Neutrophil (primary cell): ENCODE results near the gene PLCL1.

Experiments
- H3K27ac ChIP-seq: fragments of 200-600 bp; sonication (generic); 2 replicates; pipeline ENCODE4 v1.5.1; 2016; ENCODE audit warnings: mild to moderate bottlenecking, moderate library complexity
- H3K27me3 ChIP-seq: fragments of 200-600 bp; sonication (generic); 2 replicates; pipeline ENCODE4 v1.6.0; 2016; ENCODE audit warnings: mild to moderate bottlenecking
- H3K36me3 ChIP-seq: fragments of 200-600 bp; sonication (generic); 2 replicates; pipeline ENCODE4 v1.5.1; 2017
- H3K4me1 ChIP-seq, 2 experiments: fragments of 200-600 bp in 1 of 2; sonication (generic) in 1 of 2; 1 replicate in 1 of 2; 2 replicates in 1 of 2; pipeline versions ENCODE4 v1.5.1 to v1.6.1; 2013 to 2016; ENCODE audit warnings: low read depth in 1 of 2, low read length in 1 of 2, mild to moderate bottlenecking in 1 of 2, moderate library complexity in 1 of 2; ENCODE audit not compliant: control insufficient read depth in 1 of 2, insufficient read depth in 1 of 2
- H3K4me3 ChIP-seq, 2 experiments: fragments of 200-600 bp in 1 of 2; sonication (generic) in 1 of 2; 1 replicate in 1 of 2; 2 replicates in 1 of 2; pipeline ENCODE4 v1.5.1; 2013 to 2016; ENCODE audit warnings: low read depth in 1 of 2, low read length in 1 of 2, mild to moderate bottlenecking in 1 of 2, moderate library complexity in 1 of 2
- H3K9me3 ChIP-seq: fragments of 200-600 bp; sonication (generic); 2 replicates; pipeline ENCODE4 v1.5.1; 2016
- TF ChIP-seq, protein P1 (sequence below): fragments of 200-600 bp; sonication (generic); IDR thresholded peaks from 2 replicates; pipeline ENCODE4 v1.5.1; 2016; ENCODE audit warnings: antibody characterized with exemption

PLCL1 gene

DNA sequence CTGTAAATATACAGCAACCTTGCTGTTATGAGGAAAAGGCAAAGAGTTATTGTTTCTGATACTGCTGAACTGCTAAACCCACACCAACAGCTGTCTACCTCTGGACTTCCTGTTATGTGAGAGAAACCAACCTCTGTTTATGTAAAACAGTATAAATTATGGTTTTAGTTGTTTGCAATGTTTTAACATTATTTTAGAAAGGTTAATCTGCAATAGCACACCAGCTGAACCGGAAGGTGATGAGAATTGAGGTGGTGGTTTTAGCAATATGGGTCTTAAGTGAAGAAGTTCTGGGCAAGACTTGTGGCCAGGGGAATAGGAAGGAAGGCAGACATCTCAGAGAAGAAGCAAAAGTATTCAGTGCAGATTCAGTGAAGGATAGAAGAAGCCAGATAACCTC is 237.8 kb downstream of the PLCL1 start:
- Histone ChIP-seq H3K4me3 (no peak overlapping the region), H3K36me3 (no peaks in the 10 kb centered on the region), H3K9me3 (no peaks in the 10 kb centered on the region), H3K4me1 (no peaks in the 10 kb centered on the region), H3K27ac (no peak overlapping the region), H3K27me3 (no peaks in the 10 kb centered on the region)
- TF ChIP-seq, protein P1, sequence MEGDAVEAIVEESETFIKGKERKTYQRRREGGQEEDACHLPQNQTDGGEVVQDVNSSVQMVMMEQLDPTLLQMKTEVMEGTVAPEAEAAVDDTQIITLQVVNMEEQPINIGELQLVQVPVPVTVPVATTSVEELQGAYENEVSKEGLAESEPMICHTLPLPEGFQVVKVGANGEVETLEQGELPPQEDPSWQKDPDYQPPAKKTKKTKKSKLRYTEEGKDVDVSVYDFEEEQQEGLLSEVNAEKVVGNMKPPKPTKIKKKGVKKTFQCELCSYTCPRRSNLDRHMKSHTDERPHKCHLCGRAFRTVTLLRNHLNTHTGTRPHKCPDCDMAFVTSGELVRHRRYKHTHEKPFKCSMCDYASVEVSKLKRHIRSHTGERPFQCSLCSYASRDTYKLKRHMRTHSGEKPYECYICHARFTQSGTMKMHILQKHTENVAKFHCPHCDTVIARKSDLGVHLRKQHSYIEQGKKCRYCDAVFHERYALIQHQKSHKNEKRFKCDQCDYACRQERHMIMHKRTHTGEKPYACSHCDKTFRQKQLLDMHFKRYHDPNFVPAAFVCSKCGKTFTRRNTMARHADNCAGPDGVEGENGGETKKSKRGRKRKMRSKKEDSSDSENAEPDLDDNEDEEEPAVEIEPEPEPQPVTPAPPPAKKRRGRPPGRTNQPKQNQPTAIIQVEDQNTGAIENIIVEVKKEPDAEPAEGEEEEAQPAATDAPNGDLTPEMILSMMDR = no peak

DNA sequence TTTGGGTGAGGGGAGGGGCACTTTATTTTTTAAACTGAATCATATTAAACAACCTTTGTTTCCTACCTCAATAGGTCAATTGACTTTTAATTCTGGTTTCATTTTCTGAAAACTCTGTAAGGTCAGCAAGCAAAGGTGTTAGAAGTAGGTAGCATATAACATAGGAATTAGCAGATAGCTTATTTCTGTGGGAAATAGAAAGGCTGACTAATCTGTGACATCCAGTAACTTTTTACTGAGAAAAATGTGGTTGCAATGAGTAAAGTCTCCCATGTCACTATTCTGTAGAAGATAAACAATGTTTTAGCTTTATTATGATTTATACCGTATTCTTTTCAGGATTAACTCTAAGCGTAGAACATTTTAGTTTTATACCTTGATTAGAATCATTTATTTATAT is 240.4 kb downstream of the PLCL1 start:
- Histone ChIP-seq H3K4me1 (no peaks in the 10 kb centered on the region), H3K4me3 (no peak overlapping the region), H3K36me3 (no peaks in the 10 kb centered on the region), H3K9me3 (no peaks in the 10 kb centered on the region), H3K27ac (no peak overlapping the region), H3K27me3 (no peaks in the 10 kb centered on the region)
- TF ChIP-seq, protein P1 = no peak

DNA sequence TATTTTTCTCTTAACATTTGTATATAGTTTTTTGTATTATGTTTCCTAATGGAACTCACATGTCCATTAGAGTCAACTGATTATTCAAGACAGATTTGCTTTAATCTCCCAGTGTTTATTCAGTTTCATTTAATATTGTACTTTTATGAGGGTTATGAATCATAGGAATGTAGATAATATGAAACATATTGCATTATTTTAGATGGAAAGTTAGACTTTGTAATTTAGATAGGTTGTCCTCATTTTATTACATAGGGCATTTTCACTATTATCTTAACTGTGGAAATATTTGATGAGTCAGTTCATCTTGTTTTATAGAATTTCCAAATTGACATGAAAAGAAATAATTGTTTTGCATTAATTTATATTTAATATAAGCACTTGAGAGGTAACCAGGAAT is 240.8 kb downstream of the PLCL1 start:
- H3K4me1 ChIP-seq = no peaks in the 10 kb centered on the region
- no peak overlapping the region for H3K4me3 ChIP-seq

DNA sequence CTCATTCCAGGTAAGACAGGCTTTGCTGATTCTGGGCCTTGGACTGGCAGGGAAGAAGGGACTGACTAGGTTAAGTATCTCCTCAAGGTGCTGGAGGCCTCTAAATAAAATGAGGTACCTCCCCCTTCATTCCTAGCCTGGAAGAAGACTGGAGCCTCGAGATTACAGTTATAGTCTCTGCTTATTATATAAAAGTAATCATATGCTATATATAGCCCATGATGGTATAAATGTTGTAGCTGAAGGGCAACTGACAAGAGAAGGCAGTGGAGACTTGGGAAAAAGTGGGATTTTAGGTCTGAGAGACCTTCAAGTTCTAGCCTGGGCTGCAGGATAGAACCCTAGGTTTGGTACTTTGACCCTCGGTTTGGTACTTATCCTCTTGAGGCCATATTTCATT is 248.3 kb downstream of the PLCL1 start:
- no peak overlapping the region for H3K4me3 ChIP-seq
- no peaks in the 10 kb centered on the region for H3K27me3 ChIP-seq
- H3K4me1 ChIP-seq = no peaks in the 10 kb centered on the region
- no peak overlapping the region for H3K27ac ChIP-seq
- no peaks in the 10 kb centered on the region for H3K9me3 ChIP-seq
- H3K36me3 ChIP-seq = no peaks in the 10 kb centered on the region
- TF ChIP-seq, protein P1 = no peak

More for the DNA sequence above, 240.8 kb downstream of the PLCL1 start:
- Histone ChIP-seq H3K27me3 (no peaks in the 10 kb centered on the region), H3K36me3 (no peaks in the 10 kb centered on the region), H3K9me3 (no peaks in the 10 kb centered on the region), H3K27ac (no peak overlapping the region)
- TF ChIP-seq, protein P1 = no peak

DNA sequence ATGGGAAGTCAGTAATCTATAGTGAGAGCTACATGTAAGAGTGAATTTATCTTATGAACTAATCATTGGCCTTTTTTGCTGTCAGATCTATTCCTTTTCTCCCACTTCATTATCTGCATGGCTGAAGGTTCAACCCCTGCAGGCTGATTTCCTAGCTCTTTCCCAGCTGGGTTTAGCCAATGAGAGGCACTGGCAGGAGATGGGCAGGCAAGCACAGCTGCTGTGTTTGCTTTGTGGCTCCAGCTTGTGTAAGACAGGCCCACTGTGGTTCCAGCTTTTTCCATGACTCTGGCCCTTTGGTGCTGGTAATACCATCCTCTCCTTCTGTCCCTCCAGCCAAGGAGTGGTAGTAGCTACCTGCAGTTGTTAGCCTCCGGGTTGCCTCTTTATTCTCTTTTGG is 248.8 kb downstream of the PLCL1 start:
- H3K27ac ChIP-seq = no peak overlapping the region
- H3K27me3 ChIP-seq = no peaks in the 10 kb centered on the region

More for the DNA sequence above, 248.8 kb downstream of the PLCL1 start:
- TF ChIP-seq, protein P1 = no peak
- Histone ChIP-seq H3K4me1 (no peaks in the 10 kb centered on the region), H3K9me3 (no peaks in the 10 kb centered on the region), H3K36me3 (no peaks in the 10 kb centered on the region), H3K4me3 (no peak overlapping the region)
